ENCODE measurements around the gene CXXC1. TPM values are rescaled to one million over a fixed set of nuclear protein-coding genes. Genes with fewer than 3 reads are reported as not detected.

The CXXC1 gene
- total RNA-seq, 1 donor from 2014 or later = 118 TPM

DNA sequence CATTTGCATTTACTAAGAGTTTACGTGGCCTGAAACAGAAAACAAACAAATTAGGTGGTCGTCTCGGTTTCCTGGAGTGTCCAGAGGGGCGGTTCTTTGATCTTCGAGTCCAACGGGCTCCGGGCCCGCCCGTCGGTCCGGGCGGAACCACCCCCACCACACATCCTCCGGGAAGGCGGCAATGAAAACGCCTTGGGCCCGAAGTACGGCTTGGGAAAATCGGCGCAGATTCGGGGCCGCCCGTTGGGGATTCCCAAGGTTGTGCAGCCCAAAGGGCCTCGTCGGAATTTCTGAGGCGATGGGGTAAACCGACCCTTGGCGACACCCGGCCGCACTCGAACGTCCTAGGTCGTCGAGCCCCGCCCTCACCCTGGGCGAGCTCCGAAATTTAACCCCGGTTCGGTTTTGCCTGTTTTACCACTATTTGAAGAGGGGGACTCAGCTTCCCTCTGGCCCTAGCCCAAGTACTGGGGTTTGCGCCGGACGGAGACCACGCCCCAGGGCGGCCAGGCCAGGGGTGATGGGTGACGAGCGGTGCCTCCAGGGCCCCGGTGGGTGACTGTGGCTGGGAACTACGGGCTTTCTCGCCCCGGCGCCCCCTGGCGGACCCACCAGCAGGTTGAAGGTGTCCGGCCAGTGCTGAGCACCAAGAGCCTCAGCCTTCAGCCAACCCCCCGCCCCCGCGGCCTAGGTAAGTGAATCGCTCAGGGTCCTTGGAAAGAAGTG is 19.3 kb downstream of the CXXC1 start:
- Mint-ChIP-seq H3K4me3 (ENCODE audit: low read depth) (peak overlapping the region; percentile 72), H3K27ac (no peak overlapping the region), H3K4me1 (ENCODE audit: low read depth) (peaks cover 3% of the 10 kb centered on the region), H3K27me3 (peaks cover 6% of the 10 kb centered on the region), H3K9me3 (ENCODE audit: low read depth) (no peaks in the 10 kb centered on the region), H3K36me3 (ENCODE audit: insufficient read depth) (peaks cover 16% of the 10 kb centered on the region)
- DNase-seq (ENCODE audit: low spot score, unreplicated experiment) = peak; percentile 71
- TF ChIP-seq, protein P1, sequence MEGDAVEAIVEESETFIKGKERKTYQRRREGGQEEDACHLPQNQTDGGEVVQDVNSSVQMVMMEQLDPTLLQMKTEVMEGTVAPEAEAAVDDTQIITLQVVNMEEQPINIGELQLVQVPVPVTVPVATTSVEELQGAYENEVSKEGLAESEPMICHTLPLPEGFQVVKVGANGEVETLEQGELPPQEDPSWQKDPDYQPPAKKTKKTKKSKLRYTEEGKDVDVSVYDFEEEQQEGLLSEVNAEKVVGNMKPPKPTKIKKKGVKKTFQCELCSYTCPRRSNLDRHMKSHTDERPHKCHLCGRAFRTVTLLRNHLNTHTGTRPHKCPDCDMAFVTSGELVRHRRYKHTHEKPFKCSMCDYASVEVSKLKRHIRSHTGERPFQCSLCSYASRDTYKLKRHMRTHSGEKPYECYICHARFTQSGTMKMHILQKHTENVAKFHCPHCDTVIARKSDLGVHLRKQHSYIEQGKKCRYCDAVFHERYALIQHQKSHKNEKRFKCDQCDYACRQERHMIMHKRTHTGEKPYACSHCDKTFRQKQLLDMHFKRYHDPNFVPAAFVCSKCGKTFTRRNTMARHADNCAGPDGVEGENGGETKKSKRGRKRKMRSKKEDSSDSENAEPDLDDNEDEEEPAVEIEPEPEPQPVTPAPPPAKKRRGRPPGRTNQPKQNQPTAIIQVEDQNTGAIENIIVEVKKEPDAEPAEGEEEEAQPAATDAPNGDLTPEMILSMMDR (IDR thresholded peaks at IDR 0.05; ENCODE audit: unreplicated experiment) = peak; percentile 75

DNA sequence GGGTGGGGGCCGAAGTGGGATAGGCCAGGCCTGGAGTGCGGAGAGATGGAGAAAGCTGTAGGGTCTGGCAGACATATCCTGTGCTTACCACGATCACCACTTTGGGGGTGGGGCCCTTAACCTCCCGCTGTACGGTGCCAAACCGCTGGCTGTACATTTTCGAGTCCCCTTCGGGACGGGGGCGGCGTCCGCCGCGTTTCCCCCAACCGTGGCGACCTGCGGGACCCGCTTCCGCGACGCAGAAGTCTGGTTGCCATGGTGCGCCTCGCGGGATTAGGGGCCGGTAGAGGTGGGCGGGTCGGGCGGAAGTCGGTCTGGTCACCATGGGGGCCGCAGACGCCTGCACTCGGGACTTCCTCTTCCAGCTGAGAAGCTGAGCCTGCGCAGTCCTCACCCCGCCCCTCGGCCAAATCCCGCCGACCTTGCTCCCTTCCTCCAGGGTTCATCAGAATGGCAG is 21.2 kb downstream of the CXXC1 start, which contains the start of gene CFAP53:
Gene CFAP53, minus strand, starts transcription at position 248 of the 457 bp plus-strand sequence. Its CDS starts 91 bp downstream, at position 157.
- TF ChIP-seq, protein P1 (IDR thresholded peaks at IDR 0.05; ENCODE audit: unreplicated experiment) = no peak
- peak; percentile 74 for DNase-seq (ENCODE audit: low spot score, unreplicated experiment)
- Mint-ChIP-seq H3K4me1 (ENCODE audit: low read depth) (peaks cover 3% of the 10 kb centered on the region), H3K36me3 (ENCODE audit: insufficient read depth) (peaks cover 9% of the 10 kb centered on the region), H3K27me3 (peaks cover 9% of the 10 kb centered on the region), H3K9me3 (ENCODE audit: low read depth) (no peaks in the 10 kb centered on the region), H3K27ac (peak within 1 kb of the TSS; percentile 21), H3K4me3 (ENCODE audit: low read depth) (peak within 1 kb of the TSS; percentile 85)

GRCh38 chr18:50262977-50263376 is 24.5 kb downstream of the CXXC1 start:
- peaks cover 9% of the 10 kb centered on the region for H3K27me3 Mint-ChIP-seq
- no peak for DNase-seq (ENCODE audit: low spot score, unreplicated experiment)
- peaks cover 2% of the 10 kb centered on the region for H3K4me1 Mint-ChIP-seq (ENCODE audit: low read depth)
- H3K27ac Mint-ChIP-seq = no peak overlapping the region
- no peak overlapping the region for H3K4me3 Mint-ChIP-seq (ENCODE audit: low read depth)
- TF ChIP-seq, protein P1 (IDR thresholded peaks at IDR 0.05; ENCODE audit: unreplicated experiment) = no peak
- no peaks in the 10 kb centered on the region for H3K36me3 Mint-ChIP-seq (ENCODE audit: insufficient read depth)
- peaks cover 8% of the 10 kb centered on the region for H3K9me3 Mint-ChIP-seq (ENCODE audit: low read depth)

DNA sequence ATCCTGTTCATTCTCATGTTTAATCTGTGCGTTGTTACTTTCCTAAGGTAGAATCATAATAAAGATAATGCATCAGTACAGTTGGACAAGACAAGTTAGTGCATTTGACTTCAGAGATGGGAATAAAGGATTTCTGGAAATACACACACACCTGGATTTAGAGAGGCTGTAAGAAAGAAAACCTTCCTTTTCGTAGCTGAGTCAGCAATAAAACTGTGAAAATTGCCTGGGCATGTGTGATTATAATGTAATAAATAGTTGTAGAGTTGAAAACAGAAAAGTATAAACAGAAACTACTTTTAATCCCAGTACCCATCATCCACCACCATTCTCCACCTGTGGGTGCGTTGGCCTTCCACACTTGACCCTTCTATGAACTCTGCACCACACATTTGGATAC is 36.6 kb downstream of the CXXC1 start:
- DNase-seq (ENCODE audit: low spot score, unreplicated experiment) = no peak
- Mint-ChIP-seq H3K4me3 (ENCODE audit: low read depth) (no peak overlapping the region), H3K4me1 (ENCODE audit: low read depth) (no peaks in the 10 kb centered on the region), H3K27ac (no peak overlapping the region), H3K36me3 (ENCODE audit: insufficient read depth) (peaks cover 1% of the 10 kb centered on the region), H3K9me3 (ENCODE audit: low read depth) (no peaks in the 10 kb centered on the region), H3K27me3 (no peaks in the 10 kb centered on the region)
- TF ChIP-seq, protein P1 (IDR thresholded peaks at IDR 0.05; ENCODE audit: unreplicated experiment) = no peak

- Mint-ChIP-seq H3K4me1 (ENCODE audit: low read depth) (no peaks in the 10 kb centered on the region), H3K27ac (no peak overlapping the region)
- TF ChIP-seq, protein P1 (IDR thresholded peaks at IDR 0.05; ENCODE audit: unreplicated experiment) = no peak
Observed at GRCh38 chr18:50249576-50249975, 37.9 kb downstream of the CXXC1 start.

More at GRCh38 chr18:50249576-50249975, 37.9 kb downstream of the CXXC1 start:
- H3K27me3 Mint-ChIP-seq = no peaks in the 10 kb centered on the region
- H3K36me3 Mint-ChIP-seq (ENCODE audit: insufficient read depth) = peaks cover 1% of the 10 kb centered on the region
- no peak overlapping the region for H3K4me3 Mint-ChIP-seq (ENCODE audit: low read depth)
- H3K9me3 Mint-ChIP-seq (ENCODE audit: low read depth) = no peaks in the 10 kb centered on the region
- DNase-seq (ENCODE audit: low spot score, unreplicated experiment) = no peak
